Heart right ventricle (tissue), 16 donors: Measurements from ENCODE around the gene KIAA0753. TPM values are rescaled to one million over a fixed set of nuclear protein-coding genes. Genes with fewer than 3 reads are reported as not detected.

Experiments
- ATAC-seq, 8 donors: fragments of 200-7000 bp; cut with Tn5 transposase; one replicate each; pipeline ENCODE4 v1.9.1; 2020; ENCODE audit warnings: mild to moderate bottlenecking in 8 of 8, moderate library complexity in 8 of 8, moderate number of reproducible peaks in 1 of 8
- DNase-seq, 2 donors: peaks; one replicate each; pipeline ENCODE4 v3.0.0-alpha.2; 2020
- H3K27ac ChIP-seq, 10 donors: fragments of 200-600 bp; sonication (generic) in 2 of 10; one replicate each; pipeline versions ENCODE4 v1.5.0 to v1.8.0; 2020 to 2022; ENCODE audit warnings: mild to moderate bottlenecking in 3 of 10
- H3K27me3 ChIP-seq, 7 donors: fragments of 200-600 bp; one replicate each; pipeline ENCODE4 v1.8.0; 2021 to 2022; ENCODE audit warnings: mild to moderate bottlenecking in 2 of 7
- H3K36me3 ChIP-seq, 9 donors: fragments of 200-600 bp; sonication (generic) in 1 of 9; one replicate each; pipeline versions ENCODE4 v1.5.0 to v1.8.0; 2020 to 2022; ENCODE audit warnings: mild to moderate bottlenecking in 2 of 9
- H3K4me1 ChIP-seq, 9 donors: fragments of 200-600 bp; sonication (generic) in 1 of 9; one replicate each; pipeline versions ENCODE4 v1.5.0 to v1.8.0; 2020 to 2022; ENCODE audit warnings: mild to moderate bottlenecking in 4 of 9
- H3K4me3 ChIP-seq, 10 donors: fragments of 200-600 bp; sonication (generic) in 2 of 10; one replicate each; pipeline versions ENCODE4 v1.5.0 to v1.8.0; 2020 to 2022; ENCODE audit warnings: mild to moderate bottlenecking in 7 of 10, moderate library complexity in 2 of 10
- H3K9me3 ChIP-seq, 11 donors: fragments of 200-600 bp in 10 of 11; sonication (generic) in 2 of 11; one replicate each; pipeline versions ENCODE4 v1.5.0 to v1.8.0; 2013 to 2022; ENCODE audit warnings: mild to moderate bottlenecking in 2 of 11, control low read depth in 1 of 11, moderate library complexity in 1 of 11
- CTCF ChIP-seq, 9 donors: fragments of 200-600 bp; sonication (generic) in 2 of 9; IDR thresholded peaks; one replicate each; pipeline versions ENCODE4 v1.5.0 to v1.8.0; 2021 to 2022; ENCODE audit warnings: antibody characterized with exemption in 9 of 9, mild to moderate bottlenecking in 5 of 9, moderate library complexity in 1 of 9
- WGBS, 2 donors: extraction: QIAGEN DNeasy Blood & Tissue Kit; methylation state at CpG; one replicate each; pipeline ENCODE4 v1.1.7; 2013; ENCODE audit warnings: inconsistent platforms in 1 of 2; 5-methylcytosine and 5-hydroxymethylcytosine counted together
- intact Hi-C, 10 donors: fragments of 100-400 bp; cut with DNase I; formaldehyde crosslinking; loops; one replicate each; pipeline versions ENCODE4 v1.11.1 to v1.14.2; 2022
- microRNA-seq, 2 donors: library from miRNA; unstranded; fragments of <30 nt; microRNA quantifications; one replicate each; pipeline ENCODE4 v1.2.0, GENCODE V29; 2021
- polyA plus RNA-seq, 2 donors: library from polyadenylated mRNA; stranded (reverse); fragments of 200-250 nt; gene quantifications; one replicate each; pipeline ENCODE4 v1.2.3, GENCODE V29; 2013
- total RNA-seq, 10 donors: library from RNA; stranded (reverse); fragmentation: NEBNext Ultra II Directional in 3 of 10; extraction: Animal tissue kit (Norgen Biotek cat#: 25700) in 3 of 10; gene quantifications; one replicate each; pipeline versions ENCODE4 v1.2.1 to v1.2.4, GENCODE V29; 2021 to 2023
- donor health status: Arrhythmogenic right ventricular cardiomyopathy.
- donor health status: ischemic (EF 13 %, LVEDD 7.1; RV severe dilation, severe dysfunction).
- donor health status: healthy with polysubstance abuse.
- donor health status: DM: no; HTN: yes; CAD: no.
- donor health status: DM: no; HTN: no; CAD: no.
- donor health status: ischemic (EF 25% LVEDD 6.9; RV normal size, moderate dysfunction).
- donor health status: ischemic (EF 25% LVEDD 5.7; RV mildly dilated, moderate dysfunction).
- donor health status: healthy.
- donor health status: DM: yes; HTN: yes; CAD: no.
- donor health status: Ischemic cardiomyopathy.
- donor health status: ischemic (EF 35%, LVEDD 5.7; RV mildly dilated, moderate dysfunction).
- donor health status: nonischemic (EF 11% LVEDD 7.7; RV severe dilation, severe dysfunction).
- donor health status: DM: yes; HTN: yes; CAD: no.
- donor health status: PGD.
- donor health status: ischemic (EF 29% LVEDD 5.4; RV normal size, mild dysfunction).
- donor health status: nonischemic (EF 23%, LVEDD 6.1; RV moderate dilation, normal function).

The KIAA0753 gene
- total and polyA plus RNA-seq, 12 donors = 2.4 to 9.9 (median 5.5) TPM

- no peak for DNase-seq
- no peaks in the 10 kb centered on the region for H3K36me3 ChIP-seq
- peaks cover 0 to 4% (median 0%) of the 10 kb centered on the region in 9 donors for H3K4me1 ChIP-seq
- intact Hi-C loops = no loop called here
- H3K9me3 ChIP-seq = no peaks in the 10 kb centered on the region
- H3K4me3 ChIP-seq = no peak overlapping the region
- no peak overlapping the region for H3K27ac ChIP-seq
- TF ChIP-seq CTCF (IDR thresholded peaks at IDR 0.05) = no peak
- WGBS, 2 donors = 86% methylated on average over 7 of the region's 7 CpGs
- ATAC-seq = no peak
- H3K27me3 ChIP-seq = no peaks in the 10 kb centered on the region
Measured at GRCh38 chr17:6531575-6531974, 108.9 kb downstream of the KIAA0753 start.

GRCh38 chr17:6530324-6530920 is 110.1 kb downstream of the KIAA0753 start:
- no peak for TF ChIP-seq CTCF (IDR thresholded peaks at IDR 0.05)
- WGBS, 2 donors = 81 to 87% methylated on average over 5 of the region's 5 CpGs
- Histone ChIP-seq H3K9me3 (no peaks in the 10 kb centered on the region), H3K36me3 (no peaks in the 10 kb centered on the region), H3K27ac (no peak overlapping the region), H3K4me3 (no peak overlapping the region), H3K27me3 (no peaks in the 10 kb centered on the region), H3K4me1 (peaks cover 0 to 4% (median 0%) of the 10 kb centered on the region in 9 donors)
- ATAC-seq (no peak), DNase-seq (no peak)
- intact Hi-C loops = no loop called here

- Histone ChIP-seq H3K27me3 (no peaks in the 10 kb centered on the region), H3K9me3 (no peaks in the 10 kb centered on the region), H3K4me1 (peaks cover 0 to 4% (median 0%) of the 10 kb centered on the region in 9 donors), H3K27ac (no peak overlapping the region), H3K36me3 (no peaks in the 10 kb centered on the region), H3K4me3 (no peak overlapping the region)
- intact Hi-C loops = no loop called here
- ATAC-seq (no peak), DNase-seq (no peak)
- WGBS, 2 donors = 46 to 49% methylated on average over 3 of the region's 3 CpGs
- no peak for TF ChIP-seq CTCF (IDR thresholded peaks at IDR 0.05)
Measured at GRCh38 chr17:6528557-6528956, 112.0 kb downstream of the KIAA0753 start.

Small RNAs within 50 kb of the gene (microRNA-seq; reads per million reads assigned to microRNA genes)
- 0 reads per million in 2 donors for gene MIR4520-1
- gene MIR4520-2 = 0 reads per million in 2 donors

Other genes with a start within 250 kb of the KIAA0753 start
- gene AIPL1, start 205.6 kb downstream of the KIAA0753 start, total RNA-seq = not detected
- gene AIPL1, start 205.6 kb downstream of the KIAA0753 start, polyA plus RNA-seq = under 1 TPM in 1 of 2 donors, not detected in 1; 0.01 TPM
- 1 to 10 TPM in 1 of 10 donors, under 1 TPM in 4, not detected in 5; 0.21 to 4.0 (median 0.74) TPM for gene PIMREG, start 196.3 kb downstream of the KIAA0753 start, total RNA-seq
- under 1 TPM in 1 of 2 donors, not detected in 1; 0.25 TPM for gene PIMREG, start 196.3 kb downstream of the KIAA0753 start, polyA plus RNA-seq
- gene PITPNM3, start 84.2 kb downstream of the KIAA0753 start, total RNA-seq = under 1 TPM; 0.12 to 0.70 (median 0.35) TPM
- gene PITPNM3, start 84.2 kb downstream of the KIAA0753 start, polyA plus RNA-seq = under 1 TPM; 0.17 to 0.37 TPM
- 10 to 100 TPM; 33.3 to 59.2 (median 43.5) TPM for gene TXNDC17, start 349 bp upstream of the KIAA0753 start, total RNA-seq
- 100 to 1,000 TPM in 1 of 2 donors, 10 to 100 TPM in 1; 60.4 to 172 TPM for gene TXNDC17, start 349 bp upstream of the KIAA0753 start, polyA plus RNA-seq
- 10 to 100 TPM in 8 of 10 donors, 1 to 10 TPM in 2; 8.4 to 17.5 (median 14.2) TPM for gene MED31, start 10.9 kb upstream of the KIAA0753 start, total RNA-seq
- 10 to 100 TPM; 17.5 to 18.6 TPM for gene MED31, start 10.9 kb upstream of the KIAA0753 start, polyA plus RNA-seq
- gene C17orf100, start 11.1 kb upstream of the KIAA0753 start, total RNA-seq = 1 to 10 TPM in 1 of 10 donors, under 1 TPM in 8, not detected in 1; 0.30 to 1.2 (median 0.57) TPM
- gene C17orf100, start 11.1 kb upstream of the KIAA0753 start, polyA plus RNA-seq = 1 to 10 TPM in 1 of 2 donors, under 1 TPM in 1; 0.99 to 1.4 TPM
- under 1 TPM in 2 of 10 donors, not detected in 8; 0.17 to 0.36 TPM for gene SLC13A5, start 72.7 kb upstream of the KIAA0753 start, total RNA-seq
- under 1 TPM in 1 of 2 donors, not detected in 1; 0.03 TPM for gene SLC13A5, start 72.7 kb upstream of the KIAA0753 start, polyA plus RNA-seq
- 10 to 100 TPM; 12.8 to 59.8 (median 28.1) TPM for gene XAF1, start 115.3 kb upstream of the KIAA0753 start, total RNA-seq
- gene XAF1, start 115.3 kb upstream of the KIAA0753 start, polyA plus RNA-seq = 10 to 100 TPM; 12.4 to 94.8 TPM
- gene FBXO39, start 135.5 kb upstream of the KIAA0753 start, total RNA-seq = under 1 TPM in 1 of 10 donors, not detected in 9; 0.26 TPM
- under 1 TPM; 0.13 to 0.37 TPM for gene FBXO39, start 135.5 kb upstream of the KIAA0753 start, polyA plus RNA-seq
- gene TEKT1, start 191.0 kb upstream of the KIAA0753 start, total RNA-seq = not detected
- gene TEKT1, start 191.0 kb upstream of the KIAA0753 start, polyA plus RNA-seq = not detected